HCT116 (cell line): ENCODE data around the gene SNUPN.

Source experiments
- CEBPB ChIP-seq: IDR thresholded peaks from 2 replicates; pipeline ENCODE4 v1.6.1; 2012; ENCODE audit warnings: low read depth
- EZH2 ChIP-seq: fragments of 200-600 bp; sonication (generic); IDR thresholded peaks from 2 replicates; pipeline ENCODE4 v1.6.1; 2017; ENCODE audit warnings: antibody characterized with exemption, mixed run types
- EZH2phosphoT487 ChIP-seq: fragments of 200-600 bp; IDR thresholded peaks from 2 replicates; pipeline ENCODE4 v1.6.1; 2018; ENCODE audit warnings: antibody characterized with exemption, borderline replicate concordance
- JUND ChIP-seq: IDR thresholded peaks from 2 replicates; pipeline ENCODE4 v1.6.1; 2012
- POLR2A ChIP-seq: IDR thresholded peaks from 2 replicates; pipeline ENCODE4 v1.7.0; 2011; ENCODE audit warnings: borderline replicate concordance; ENCODE audit not compliant: insufficient read depth, insufficient read length; ENCODE audit errors: extremely low read depth
- POLR2AphosphoS5 ChIP-seq: IDR thresholded peaks from 2 replicates; pipeline ENCODE4 v1.6.1; 2011; ENCODE audit warnings: mild to moderate bottlenecking, low read depth, low read length, moderate library complexity
- RAD21 ChIP-seq: IDR thresholded peaks from 2 replicates; pipeline ENCODE4 v1.6.1; 2012; ENCODE audit warnings: low read depth, mild to moderate bottlenecking
- SP1 ChIP-seq: IDR thresholded peaks from 2 replicates; pipeline ENCODE4 v1.6.1; 2012; ENCODE audit warnings: low read depth
- ZFX ChIP-seq: fragments of 450-650 bp; IDR thresholded peaks from 2 replicates; pipeline ENCODE4 v1.6.1; 2017
- ZNF274 ChIP-seq: fragments of 200-500 bp; sonication (Bioruptor generic); IDR thresholded peaks from 2 replicates; pipeline ENCODE4 v1.6.1; 2014; ENCODE audit warnings: mild to moderate bottlenecking, low read depth, low read length, inconsistent platforms
- TF ChIP-seq, protein P1 (sequence below), 3 experiments: fragments of 200-600 bp in 1 of 3; sonication (generic) in 1 of 3; IDR thresholded peaks in 2 of 3; conservative IDR thresholded peaks in 1 of 3; 2 replicates each; pipeline ENCODE4 v1.5.1; 2012 to 2017; ENCODE audit warnings: low read depth in 2 of 3, low read length in 2 of 3, antibody characterized with exemption in 1 of 3, borderline replicate concordance in 1 of 3, control low read depth in 1 of 3, mild to moderate bottlenecking in 1 of 3, mixed read lengths in 1 of 3, mixed run types in 1 of 3, moderate library complexity in 1 of 3; ENCODE audit not compliant: insufficient read depth in 1 of 3
- TF ChIP-seq, protein P2 (sequence below): IDR thresholded peaks from 2 replicates; pipeline ENCODE4 v1.6.1; 2012
- TF ChIP-seq, protein P3 (sequence below): IDR thresholded peaks from 2 replicates; pipeline ENCODE4 v1.6.1; 2012

DNA sequence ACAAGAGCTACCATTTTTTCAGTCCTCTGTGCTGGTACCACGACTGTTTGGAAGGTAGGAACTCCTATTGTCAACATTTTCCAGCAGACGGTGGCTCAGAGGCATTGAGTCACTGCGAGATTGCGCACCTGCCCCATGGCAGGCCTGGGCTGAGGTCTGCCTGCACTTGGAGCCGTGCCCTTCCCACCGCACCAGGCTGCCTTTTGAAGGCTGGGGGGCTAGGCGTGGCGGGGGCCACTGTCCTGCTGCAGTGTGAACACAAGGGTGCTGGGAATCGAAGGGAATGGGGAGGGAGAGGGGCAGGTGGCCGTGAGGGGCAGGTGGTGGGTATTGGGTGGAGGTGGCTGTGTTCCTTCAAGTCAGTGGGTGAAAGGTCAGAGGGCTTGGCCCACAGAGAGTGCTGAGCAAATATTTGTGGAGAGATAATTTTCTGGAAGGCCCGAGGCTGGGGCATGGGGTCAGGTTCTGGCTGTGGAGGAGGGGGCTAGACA is 38.5 kb upstream of the SNUPN start:
- TF ChIP-seq, protein P1, sequence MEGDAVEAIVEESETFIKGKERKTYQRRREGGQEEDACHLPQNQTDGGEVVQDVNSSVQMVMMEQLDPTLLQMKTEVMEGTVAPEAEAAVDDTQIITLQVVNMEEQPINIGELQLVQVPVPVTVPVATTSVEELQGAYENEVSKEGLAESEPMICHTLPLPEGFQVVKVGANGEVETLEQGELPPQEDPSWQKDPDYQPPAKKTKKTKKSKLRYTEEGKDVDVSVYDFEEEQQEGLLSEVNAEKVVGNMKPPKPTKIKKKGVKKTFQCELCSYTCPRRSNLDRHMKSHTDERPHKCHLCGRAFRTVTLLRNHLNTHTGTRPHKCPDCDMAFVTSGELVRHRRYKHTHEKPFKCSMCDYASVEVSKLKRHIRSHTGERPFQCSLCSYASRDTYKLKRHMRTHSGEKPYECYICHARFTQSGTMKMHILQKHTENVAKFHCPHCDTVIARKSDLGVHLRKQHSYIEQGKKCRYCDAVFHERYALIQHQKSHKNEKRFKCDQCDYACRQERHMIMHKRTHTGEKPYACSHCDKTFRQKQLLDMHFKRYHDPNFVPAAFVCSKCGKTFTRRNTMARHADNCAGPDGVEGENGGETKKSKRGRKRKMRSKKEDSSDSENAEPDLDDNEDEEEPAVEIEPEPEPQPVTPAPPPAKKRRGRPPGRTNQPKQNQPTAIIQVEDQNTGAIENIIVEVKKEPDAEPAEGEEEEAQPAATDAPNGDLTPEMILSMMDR (IDR thresholded peaks at IDR 0.05 in 2 of 3, conservative IDR thresholded peaks at IDR 0.05 in 1 of 3; ENCODE audit: borderline replicate concordance in 1 of 3, insufficient read depth in 1 of 3, low read depth in 2 of 3, low read length in 2 of 3) = no peak
- no peak for TF ChIP-seq ZFX
- no peak for TF ChIP-seq EZH2phosphoT487
- TF ChIP-seq POLR2A = no peak
- no peak for TF ChIP-seq RAD21
- no peak for TF ChIP-seq EZH2
- TF ChIP-seq JUND = no peak
- TF ChIP-seq POLR2AphosphoS5 = no peak
- TF ChIP-seq ZNF274 = no peak
- no peak for TF ChIP-seq CEBPB
- TF ChIP-seq, protein P2, sequence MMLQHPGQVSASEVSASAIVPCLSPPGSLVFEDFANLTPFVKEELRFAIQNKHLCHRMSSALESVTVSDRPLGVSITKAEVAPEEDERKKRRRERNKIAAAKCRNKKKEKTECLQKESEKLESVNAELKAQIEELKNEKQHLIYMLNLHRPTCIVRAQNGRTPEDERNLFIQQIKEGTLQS = no peak
- TF ChIP-seq SP1 = no peak
- TF ChIP-seq, protein P3, sequence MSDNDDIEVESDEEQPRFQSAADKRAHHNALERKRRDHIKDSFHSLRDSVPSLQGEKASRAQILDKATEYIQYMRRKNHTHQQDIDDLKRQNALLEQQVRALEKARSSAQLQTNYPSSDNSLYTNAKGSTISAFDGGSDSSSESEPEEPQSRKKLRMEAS = no peak
